ENCODE measurements around the gene CCDC86.

Gene CCDC86

GRCh38 chr11:60899046-60899936, 57.4 kb downstream of the CCDC86 start:
- DNase-seq, result no peak

GRCh38 chr11:60899977-60900376, 58.1 kb downstream of the CCDC86 start:
- DNase-seq, result no peak

Data from SHP77 treated with DMSO at 0.1 percent for 48 hours (cell line).